Measurements from ENCODE around the gene CREB5.

DNA sequence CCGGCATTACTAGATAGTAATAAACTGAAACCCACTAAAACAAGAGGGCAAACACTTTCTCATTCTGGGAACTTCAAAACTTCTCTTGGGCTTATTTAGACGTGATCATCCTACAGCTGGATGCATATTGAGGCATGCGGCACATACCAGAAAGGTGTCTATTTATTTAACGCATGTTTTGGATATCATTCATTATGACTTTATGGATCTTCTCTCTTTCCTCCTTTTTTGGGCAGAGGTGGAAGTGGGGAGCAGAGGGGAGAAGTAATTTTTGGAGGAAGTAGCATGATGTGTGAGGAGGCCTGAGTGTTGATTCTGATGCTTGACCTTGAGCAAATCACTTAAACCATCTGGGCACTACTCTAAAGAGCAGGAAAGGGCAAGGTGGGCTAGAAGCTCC is 275.2 kb downstream of the CREB5 start:
- TF ChIP-seq BORCS8-MEF2B (CRISPR knock-in tag; IDR thresholded peaks at IDR 0.05) (no peak), EZH2 (conservative IDR thresholded peaks at IDR 0.05; ENCODE audit: low read depth, low read length) (no peak), POLR2A (IDR thresholded peaks at IDR 0.05; ENCODE audit: insufficient read depth in 1 of 2, low read depth in 2 of 2, low read length in 2 of 2) (no peak), ZNF3 (CRISPR knock-in tag; IDR thresholded peaks at IDR 0.05) (no peak), SKI (IDR thresholded peaks at IDR 0.05; ENCODE audit: partially characterized antibody) (no peak), SP1 (IDR thresholded peaks at IDR 0.05) (no peak), SP1 (CRISPR knock-in tag; IDR thresholded peaks at IDR 0.05) (no peak), SMC3 (IDR thresholded peaks at IDR 0.05; ENCODE audit: low read length) (no peak), KLF9 (CRISPR knock-in tag; IDR thresholded peaks at IDR 0.05; ENCODE audit: low read depth) (no peak), POLR2AphosphoS5 (IDR thresholded peaks at IDR 0.05; ENCODE audit: low read depth, low read length) (no peak)
- TF ChIP-seq, protein P1, sequence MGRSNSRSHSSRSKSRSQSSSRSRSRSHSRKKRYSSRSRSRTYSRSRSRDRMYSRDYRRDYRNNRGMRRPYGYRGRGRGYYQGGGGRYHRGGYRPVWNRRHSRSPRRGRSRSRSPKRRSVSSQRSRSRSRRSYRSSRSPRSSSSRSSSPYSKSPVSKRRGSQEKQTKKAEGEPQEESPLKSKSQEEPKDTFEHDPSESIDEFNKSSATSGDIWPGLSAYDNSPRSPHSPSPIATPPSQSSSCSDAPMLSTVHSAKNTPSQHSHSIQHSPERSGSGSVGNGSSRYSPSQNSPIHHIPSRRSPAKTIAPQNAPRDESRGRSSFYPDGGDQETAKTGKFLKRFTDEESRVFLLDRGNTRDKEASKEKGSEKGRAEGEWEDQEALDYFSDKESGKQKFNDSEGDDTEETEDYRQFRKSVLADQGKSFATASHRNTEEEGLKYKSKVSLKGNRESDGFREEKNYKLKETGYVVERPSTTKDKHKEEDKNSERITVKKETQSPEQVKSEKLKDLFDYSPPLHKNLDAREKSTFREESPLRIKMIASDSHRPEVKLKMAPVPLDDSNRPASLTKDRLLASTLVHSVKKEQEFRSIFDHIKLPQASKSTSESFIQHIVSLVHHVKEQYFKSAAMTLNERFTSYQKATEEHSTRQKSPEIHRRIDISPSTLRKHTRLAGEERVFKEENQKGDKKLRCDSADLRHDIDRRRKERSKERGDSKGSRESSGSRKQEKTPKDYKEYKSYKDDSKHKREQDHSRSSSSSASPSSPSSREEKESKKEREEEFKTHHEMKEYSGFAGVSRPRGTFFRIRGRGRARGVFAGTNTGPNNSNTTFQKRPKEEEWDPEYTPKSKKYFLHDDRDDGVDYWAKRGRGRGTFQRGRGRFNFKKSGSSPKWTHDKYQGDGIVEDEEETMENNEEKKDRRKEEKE (IDR thresholded peaks at IDR 0.05) = no peak
- TF ChIP-seq, protein P2, sequence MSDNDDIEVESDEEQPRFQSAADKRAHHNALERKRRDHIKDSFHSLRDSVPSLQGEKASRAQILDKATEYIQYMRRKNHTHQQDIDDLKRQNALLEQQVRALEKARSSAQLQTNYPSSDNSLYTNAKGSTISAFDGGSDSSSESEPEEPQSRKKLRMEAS (IDR thresholded peaks at IDR 0.05) = no peak
- TF ChIP-seq, protein P3, sequence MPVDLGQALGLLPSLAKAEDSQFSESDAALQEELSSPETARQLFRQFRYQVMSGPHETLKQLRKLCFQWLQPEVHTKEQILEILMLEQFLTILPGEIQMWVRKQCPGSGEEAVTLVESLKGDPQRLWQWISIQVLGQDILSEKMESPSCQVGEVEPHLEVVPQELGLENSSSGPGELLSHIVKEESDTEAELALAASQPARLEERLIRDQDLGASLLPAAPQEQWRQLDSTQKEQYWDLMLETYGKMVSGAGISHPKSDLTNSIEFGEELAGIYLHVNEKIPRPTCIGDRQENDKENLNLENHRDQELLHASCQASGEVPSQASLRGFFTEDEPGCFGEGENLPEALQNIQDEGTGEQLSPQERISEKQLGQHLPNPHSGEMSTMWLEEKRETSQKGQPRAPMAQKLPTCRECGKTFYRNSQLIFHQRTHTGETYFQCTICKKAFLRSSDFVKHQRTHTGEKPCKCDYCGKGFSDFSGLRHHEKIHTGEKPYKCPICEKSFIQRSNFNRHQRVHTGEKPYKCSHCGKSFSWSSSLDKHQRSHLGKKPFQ (CRISPR knock-in tag; IDR thresholded peaks at IDR 0.05; ENCODE audit: insufficient replicate concordance) = no peak
- TF ChIP-seq, protein P4, sequence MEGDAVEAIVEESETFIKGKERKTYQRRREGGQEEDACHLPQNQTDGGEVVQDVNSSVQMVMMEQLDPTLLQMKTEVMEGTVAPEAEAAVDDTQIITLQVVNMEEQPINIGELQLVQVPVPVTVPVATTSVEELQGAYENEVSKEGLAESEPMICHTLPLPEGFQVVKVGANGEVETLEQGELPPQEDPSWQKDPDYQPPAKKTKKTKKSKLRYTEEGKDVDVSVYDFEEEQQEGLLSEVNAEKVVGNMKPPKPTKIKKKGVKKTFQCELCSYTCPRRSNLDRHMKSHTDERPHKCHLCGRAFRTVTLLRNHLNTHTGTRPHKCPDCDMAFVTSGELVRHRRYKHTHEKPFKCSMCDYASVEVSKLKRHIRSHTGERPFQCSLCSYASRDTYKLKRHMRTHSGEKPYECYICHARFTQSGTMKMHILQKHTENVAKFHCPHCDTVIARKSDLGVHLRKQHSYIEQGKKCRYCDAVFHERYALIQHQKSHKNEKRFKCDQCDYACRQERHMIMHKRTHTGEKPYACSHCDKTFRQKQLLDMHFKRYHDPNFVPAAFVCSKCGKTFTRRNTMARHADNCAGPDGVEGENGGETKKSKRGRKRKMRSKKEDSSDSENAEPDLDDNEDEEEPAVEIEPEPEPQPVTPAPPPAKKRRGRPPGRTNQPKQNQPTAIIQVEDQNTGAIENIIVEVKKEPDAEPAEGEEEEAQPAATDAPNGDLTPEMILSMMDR (CRISPR knock-in tag; IDR thresholded peaks at IDR 0.05) = no peak
